CD4-positive, alpha-beta T cell (primary cell): ENCODE data around the gene SGSM1. TPM values are rescaled to one million over a fixed set of nuclear protein-coding genes. Genes with fewer than 3 reads are reported as not detected.

ENCODE experiments used
- ATAC-seq: fragments of 200-7000 bp; cut with Tn5 transposase; one replicate; pipeline ENCODE4 v1.10.0; 2022; ENCODE audit warnings: mild to moderate bottlenecking; ENCODE audit not compliant: poor library complexity
- CTCF ChIA-PET: fragments of 350-600 bp; sonication (Branson Sonifier 250); formaldehyde crosslinking; loops from one replicate; lab custom pipeline; 2021; ENCODE audit warnings: antibody characterized with exemption, inconsistent platforms; lab: Charles Lee
- POLR2A ChIA-PET: fragments of 350-600 bp; sonication (Branson Sonifier 250); formaldehyde crosslinking; loops from one replicate; lab custom pipeline; 2021; ENCODE audit warnings: antibody characterized with exemption, inconsistent platforms; lab: Charles Lee
- DNase-seq, 14 experiments: peaks; one replicate each; pipeline ENCODE4 v3.0.0-alpha.2; 2013 to 2020; ENCODE audit warnings: mixed read lengths in 2 of 14
- H3K27ac ChIP-seq, 2 donors: one replicate each; pipeline versions ENCODE4 v1.5.1 to v1.7.0; 2013; ENCODE audit warnings: low read length in 2 of 2, low read depth in 1 of 2, mild to moderate bottlenecking in 1 of 2
- H3K27me3 ChIP-seq, 2 experiments: 1 replicate in 1 of 2; 2 replicates in 1 of 2; pipeline versions ENCODE4 v1.6.1 to v1.7.0; 2013; ENCODE audit warnings: low read length in 2 of 2, control low read depth in 1 of 2, mild to moderate bottlenecking in 1 of 2, moderate library complexity in 1 of 2; ENCODE audit not compliant: insufficient read depth in 2 of 2, control insufficient read depth in 1 of 2
- H3K36me3 ChIP-seq: one replicate; pipeline ENCODE4 v1.6.1; 2013; ENCODE audit warnings: low read length, control low read depth; ENCODE audit not compliant: insufficient read depth
- H3K4me1 ChIP-seq: one replicate; pipeline ENCODE4 v1.6.1; 2013; ENCODE audit warnings: low read length, control low read depth; ENCODE audit not compliant: insufficient read depth
- H3K4me3 ChIP-seq: one replicate; pipeline ENCODE4 v1.5.1; 2013; ENCODE audit warnings: mild to moderate bottlenecking, low read length, moderate library complexity
- H3K9me3 ChIP-seq, 2 experiments: 1 replicate in 1 of 2; 2 replicates in 1 of 2; pipeline versions ENCODE4 v1.6.1 to v1.7.0; 2013; ENCODE audit warnings: low read length in 2 of 2, mild to moderate bottlenecking in 2 of 2, control low read depth in 1 of 2, moderate library complexity in 1 of 2; ENCODE audit not compliant: control insufficient read depth in 1 of 2, insufficient read depth in 1 of 2
- H3K27ac Mint-ChIP-seq: one replicate; pipeline ENCODE4 v1.8.0; 2020; ENCODE audit warnings: mixed read lengths
- H3K27me3 Mint-ChIP-seq: one replicate; pipeline ENCODE4 v1.8.0; 2021; ENCODE audit warnings: mixed read lengths
- H3K36me3 Mint-ChIP-seq: one replicate; pipeline ENCODE4 v1.8.0; 2021; ENCODE audit warnings: low read depth, mixed read lengths
- H3K4me1 Mint-ChIP-seq: one replicate; pipeline ENCODE4 v1.8.0; 2021; ENCODE audit warnings: low read depth, mixed read lengths
- H3K4me3 Mint-ChIP-seq: one replicate; pipeline ENCODE4 v1.8.0; 2020; ENCODE audit warnings: mild to moderate bottlenecking, mixed read lengths
- H3K9me3 Mint-ChIP-seq: one replicate; pipeline ENCODE4 v1.8.0; 2020; ENCODE audit warnings: mixed read lengths
- CTCF ChIP-seq: fragments of 200-600 bp; IDR thresholded peaks from one replicate; pipeline ENCODE4 v1.8.0; 2022; ENCODE audit warnings: antibody characterized with exemption, mild to moderate bottlenecking
- intact Hi-C, 2 experiments: fragments of 100-400 bp; cut with DNase I in 1 of 2; cut with micrococcal nuclease in 1 of 2; formaldehyde crosslinking; loops; one replicate each; pipeline versions ENCODE4 v1.15.1 to v1.9.0; 2023 to 2025; cut with DNase I, micrococcal nuclease
- total RNA-seq, 174 experiments: library from RNA in 2 of 174; stranded (reverse) in 2 of 174; gene quantifications; one replicate each; pipeline ENCODE4 v1.2.3 and lab custom pipeline; 2021 to 2026

Gene SGSM1
- total RNA-seq, 2 experiments from 2014 or later, result 1.3 to 1.9 TPM

GRCh38 chr22:24772493-24773220 lies 33.4 kb upstream of the SGSM1 start:
- Mint-ChIP-seq H3K4me3 (no peak overlapping the region), H3K27ac (no peak overlapping the region), H3K4me1 (no peaks in the 10 kb centered on the region), H3K36me3 (no peaks in the 10 kb centered on the region), H3K27me3 (peaks cover 16% of the 10 kb centered on the region), H3K9me3 (no peaks in the 10 kb centered on the region)
- Histone ChIP-seq H3K27ac (no peak overlapping the region), H3K4me1 (no peaks in the 10 kb centered on the region), H3K9me3 (no peaks in the 10 kb centered on the region), H3K27me3 (peaks cover 2 to 4% of the 10 kb centered on the region in 2 experiments), H3K36me3 (no peaks in the 10 kb centered on the region), H3K4me3 (no peak overlapping the region)
- ATAC-seq (no peak), DNase-seq (no peak)
- no peak for TF ChIP-seq CTCF
- intact Hi-C loops, result no loop called here
- ChIA-PET POLR2A (no interaction called here), CTCF (no interaction called here)

- Mint-ChIP-seq H3K36me3 (no peaks in the 10 kb centered on the region), H3K4me3 (no peak overlapping the region), H3K27ac (no peak overlapping the region), H3K4me1 (no peaks in the 10 kb centered on the region), H3K27me3 (peaks cover 11% of the 10 kb centered on the region), H3K9me3 (no peaks in the 10 kb centered on the region)
- no peaks in the 10 kb centered on the region for H3K9me3 ChIP-seq
- ATAC-seq, result no peak
- no peaks in the 10 kb centered on the region for H3K4me1 ChIP-seq
- H3K27ac ChIP-seq, result no peak overlapping the region
- H3K36me3 ChIP-seq, result no peaks in the 10 kb centered on the region
- no peak overlapping the region for H3K4me3 ChIP-seq
- TF ChIP-seq CTCF, result no peak
- intact Hi-C loops, result no loop called here
- POLR2A ChIA-PET, result no interaction called here
- CTCF ChIA-PET, result interaction anchor here (1.2 kb wide), 1 partner anchor 27 kb away, joined by 3 read pairs; no protein-coding TSS in a partner anchor
- no peak for DNase-seq
- peaks cover 2 to 4% of the 10 kb centered on the region in 2 experiments for H3K27me3 ChIP-seq
Observed at GRCh38 chr22:24775769-24776492, 30.1 kb upstream of the SGSM1 start.

GRCh38 chr22:24776525-24776924 lies 29.5 kb upstream of the SGSM1 start:
- Mint-ChIP-seq H3K4me1 (no peaks in the 10 kb centered on the region), H3K27me3 (peaks cover 11% of the 10 kb centered on the region), H3K9me3 (no peaks in the 10 kb centered on the region), H3K27ac (no peak overlapping the region), H3K4me3 (no peak overlapping the region), H3K36me3 (no peaks in the 10 kb centered on the region)
- ChIA-PET POLR2A (no interaction called here), CTCF (interaction anchor here (1.2 kb wide), 1 partner anchor 26 kb away, joined by 3 read pairs; no protein-coding TSS in a partner anchor)
- H3K4me1 ChIP-seq, result no peaks in the 10 kb centered on the region
- TF ChIP-seq CTCF, result no peak
- H3K9me3 ChIP-seq, result peaks cover 0 to 3% of the 10 kb centered on the region in 2 experiments
- intact Hi-C loops, result no loop called here
- no peaks in the 10 kb centered on the region for H3K36me3 ChIP-seq
- DNase-seq (no peak), ATAC-seq (no peak)
- H3K27me3 ChIP-seq, result peaks cover 2 to 4% of the 10 kb centered on the region in 2 experiments
- H3K4me3 ChIP-seq, result no peak overlapping the region
- H3K27ac ChIP-seq, result no peak overlapping the region
